ENCODE results near the gene PDSS1. TPM values are rescaled to one million over a fixed set of nuclear protein-coding genes. Genes with fewer than 3 reads are reported as not detected.
"Not testable (repeated sequence)": the region's sequence is repeated elsewhere in the genome, so short reads cannot be mapped to it uniquely, and the experiment has no call there.

The PDSS1 gene, protein sequence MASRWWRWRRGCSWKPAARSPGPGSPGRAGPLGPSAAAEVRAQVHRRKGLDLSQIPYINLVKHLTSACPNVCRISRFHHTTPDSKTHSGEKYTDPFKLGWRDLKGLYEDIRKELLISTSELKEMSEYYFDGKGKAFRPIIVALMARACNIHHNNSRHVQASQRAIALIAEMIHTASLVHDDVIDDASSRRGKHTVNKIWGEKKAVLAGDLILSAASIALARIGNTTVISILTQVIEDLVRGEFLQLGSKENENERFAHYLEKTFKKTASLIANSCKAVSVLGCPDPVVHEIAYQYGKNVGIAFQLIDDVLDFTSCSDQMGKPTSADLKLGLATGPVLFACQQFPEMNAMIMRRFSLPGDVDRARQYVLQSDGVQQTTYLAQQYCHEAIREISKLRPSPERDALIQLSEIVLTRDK
- total RNA-seq (1 to 10 TPM; 3.1 to 3.3 TPM), polyA plus RNA-seq (1 to 10 TPM; 2.5 to 4.5 TPM)

DNA sequence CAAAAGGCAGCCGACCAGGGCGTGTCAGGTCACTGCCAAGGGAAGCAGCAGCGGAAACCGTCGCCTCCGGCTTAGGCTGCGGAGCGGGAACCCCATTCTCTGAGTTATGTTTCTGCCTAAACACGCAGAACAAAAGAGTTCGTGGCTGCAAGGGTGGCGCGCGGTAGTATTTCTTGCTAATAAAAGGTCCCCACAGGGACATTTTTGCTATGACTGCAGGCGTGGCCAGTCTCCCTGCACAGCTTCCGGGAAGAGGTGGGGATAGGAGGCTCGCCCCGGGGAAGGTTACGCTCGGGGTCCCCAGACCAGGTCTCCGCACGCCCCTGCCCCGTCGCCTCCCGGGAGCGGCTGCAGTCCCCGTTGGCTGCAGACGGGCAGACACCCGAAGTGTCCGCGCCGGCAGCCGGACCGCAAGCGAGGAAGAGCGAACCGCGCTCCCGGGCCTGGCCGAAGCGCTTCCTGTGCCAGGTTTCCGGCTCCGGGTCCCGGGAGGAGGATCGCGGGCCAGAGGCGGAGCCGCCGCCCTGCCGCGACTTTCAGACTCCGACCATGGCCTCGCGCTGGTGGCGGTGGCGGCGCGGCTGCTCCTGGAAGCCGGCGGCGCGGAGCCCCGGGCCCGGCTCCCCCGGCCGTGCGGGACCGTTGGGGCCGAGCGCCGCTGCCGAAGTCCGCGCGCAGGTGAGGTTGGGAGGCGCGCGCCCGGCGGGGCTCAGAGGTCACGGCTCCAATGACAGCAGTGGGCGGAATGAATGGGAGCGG lies at the start of gene PDSS1:
Gene PDSS1, plus strand, starts transcription at position 539 of the 759 bp plus-strand sequence. Its CDS starts 11 bp downstream, at position 550.
- Mint-ChIP-seq H3K27ac (peak within 1 kb of the TSS; percentile 88 to 96 (median 95)), H3K36me3 (peaks cover 0 to 8% of the 10 kb centered on the region in 2 donors), H3K4me1 (peaks cover 19 to 32% (median 28%) of the 10 kb centered on the region in 4 donors), H3K4me3 (peak within 1 kb of the TSS; percentile 86 to 98 (median 97)), H3K27me3 (no peaks in the 10 kb centered on the region), H3K9me3 (no peaks in the 10 kb centered on the region)
- Histone ChIP-seq H3K4me1 (ENCODE audit: insufficient read depth, low read length) (peaks cover 16% of the 10 kb centered on the region), H3K9me3 (ENCODE audit: control insufficient read depth in 1 of 2, low read length in 2 of 2) (no peaks in the 10 kb centered on the region), H3K4me3 (ENCODE audit: low read length in 2 of 2) (peak within 1 kb of the TSS; percentile 37 to 81), H3K27ac (ENCODE audit: low read depth, low read length) (peak within 1 kb of the TSS; percentile 50), H3K36me3 (ENCODE audit: insufficient read depth, low read length) (no peaks in the 10 kb centered on the region), H3K27me3 (ENCODE audit: insufficient read depth, low read length) (no peaks in the 10 kb centered on the region)
- peak; percentile 53 to 72 (median 56) for DNase-seq
- ChIA-PET POLR2A (ENCODE audit: partially characterized antibody) (interaction anchor here (0.9 to 2.1 kb wide), 11 partner anchors 12 to 807 kb away, joined by 3 to 13 read pairs (median 6); partner anchors contain the start of genes ABI1, APBB1IP, RAB18 and YME1L1), CTCF (ENCODE audit: partially characterized antibody) (interaction anchor here (1.0 to 2.1 kb wide), 4 partner anchors 11 to 184 kb away, joined by 3 to 11 read pairs (median 6); no protein-coding TSS in a partner anchor)
- intact Hi-C loops (cut with micrococcal nuclease) = loop anchor here (1.0 to 10.0 kb wide), 3 partner anchors 164 to 807 kb away; partner anchors contain the start of genes MASTL, RAB18 and YME1L1

DNA sequence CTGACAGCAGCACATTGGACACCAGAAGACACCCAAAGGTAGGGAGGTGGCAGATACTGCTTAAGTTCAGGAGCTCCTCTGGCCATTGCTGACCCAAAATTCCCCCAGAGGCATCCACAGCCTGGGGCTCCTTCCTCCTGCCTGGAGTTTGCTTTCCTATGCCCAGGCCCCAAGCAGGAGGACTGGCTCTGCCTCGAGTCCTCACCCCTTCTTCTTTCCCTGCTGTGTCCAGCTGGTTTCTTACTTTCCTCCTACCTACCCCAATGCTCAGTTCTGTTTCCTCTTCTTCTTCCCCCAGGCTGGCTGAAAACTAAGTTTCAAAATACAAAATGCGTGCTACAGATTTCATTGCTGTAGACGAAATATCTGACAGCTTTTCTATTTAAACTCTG lies 49.3 kb upstream of the PDSS1 start:
- POLR2A ChIA-PET (ENCODE audit: partially characterized antibody); H3K4me3 Mint-ChIP-seq; H3K27ac Mint-ChIP-seq; H3K36me3 Mint-ChIP-seq; intact Hi-C loops (cut with micrococcal nuclease); H3K4me3 ChIP-seq (ENCODE audit: low read length in 2 of 2); H3K9me3 ChIP-seq (ENCODE audit: control insufficient read depth in 1 of 2, low read length in 2 of 2); H3K4me1 Mint-ChIP-seq; H3K36me3 ChIP-seq (ENCODE audit: insufficient read depth, low read length); H3K27me3 ChIP-seq (ENCODE audit: insufficient read depth, low read length); H3K4me1 ChIP-seq (ENCODE audit: insufficient read depth, low read length); H3K27ac ChIP-seq (ENCODE audit: low read depth, low read length); DNase-seq; H3K9me3 Mint-ChIP-seq; CTCF ChIA-PET (ENCODE audit: partially characterized antibody): not testable (repeated sequence)
- H3K27me3 Mint-ChIP-seq = peaks cover 2 to 11% of the 10 kb centered on the region in 2 donors

DNA sequence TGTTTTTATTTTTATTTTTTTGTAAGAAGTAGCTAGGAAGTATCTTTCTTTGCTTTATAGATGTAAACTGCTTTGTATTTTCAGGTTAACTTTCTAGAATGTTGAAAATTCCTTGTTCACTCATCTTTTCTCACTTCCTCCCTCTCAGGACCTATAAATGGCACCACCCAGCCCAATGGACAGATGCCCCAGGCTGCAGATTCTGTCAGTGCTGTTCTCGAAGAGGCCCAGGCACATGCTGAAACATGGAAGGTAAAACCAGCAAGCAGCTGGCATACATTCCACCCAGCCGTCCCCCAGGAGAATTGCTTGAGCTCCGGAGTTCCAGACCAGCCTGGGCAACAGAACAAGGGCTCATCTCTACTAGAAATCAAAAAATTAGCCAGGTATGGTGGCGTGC lies 47.1 kb upstream of the PDSS1 start:
- no peaks in the 10 kb centered on the region for H3K27me3 ChIP-seq (ENCODE audit: insufficient read depth, low read length)
- no peak overlapping the region for H3K27ac Mint-ChIP-seq
- POLR2A ChIA-PET (ENCODE audit: partially characterized antibody) = no interaction called here
- no peak overlapping the region for H3K4me3 Mint-ChIP-seq
- no peaks in the 10 kb centered on the region for H3K36me3 Mint-ChIP-seq
- H3K27ac ChIP-seq (ENCODE audit: low read depth, low read length) = no peak overlapping the region
- intact Hi-C loops (cut with micrococcal nuclease) = no loop called here
- H3K9me3 Mint-ChIP-seq = no peaks in the 10 kb centered on the region
- H3K36me3 ChIP-seq (ENCODE audit: insufficient read depth, low read length) = no peaks in the 10 kb centered on the region
- H3K4me3 ChIP-seq (ENCODE audit: low read length in 2 of 2) = no peak overlapping the region
- no peaks in the 10 kb centered on the region for H3K4me1 ChIP-seq (ENCODE audit: insufficient read depth, low read length)
- H3K27me3 Mint-ChIP-seq = peaks cover 2 to 13% of the 10 kb centered on the region in 2 donors
- no peak for DNase-seq
- H3K9me3 ChIP-seq (ENCODE audit: control insufficient read depth in 1 of 2, low read length in 2 of 2) = no peaks in the 10 kb centered on the region
- H3K4me1 Mint-ChIP-seq = no peaks in the 10 kb centered on the region
- CTCF ChIA-PET (ENCODE audit: partially characterized antibody) = no interaction called here

DNA sequence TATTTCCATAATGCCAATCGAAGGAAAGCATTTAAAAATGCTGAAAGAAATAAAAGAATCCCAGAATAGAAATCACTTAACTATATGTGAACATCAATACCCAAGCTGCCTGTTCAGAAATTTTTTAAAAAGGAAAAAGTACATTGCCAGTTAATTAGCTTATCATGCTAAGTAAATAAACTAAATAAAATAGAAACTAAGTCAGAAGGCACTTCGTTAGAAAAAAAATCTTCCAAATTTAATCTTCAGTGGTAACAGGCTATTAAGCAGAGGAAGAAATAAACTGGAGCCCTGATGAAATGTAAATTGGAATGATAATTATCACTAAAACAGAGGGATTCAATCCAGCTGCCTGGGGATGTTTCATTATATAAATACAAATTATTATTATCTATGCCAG lies 46.0 kb upstream of the PDSS1 start:
- H3K4me1 Mint-ChIP-seq; H3K4me3 ChIP-seq (ENCODE audit: low read length in 2 of 2); H3K4me1 ChIP-seq (ENCODE audit: insufficient read depth, low read length); CTCF ChIA-PET (ENCODE audit: partially characterized antibody); H3K27me3 ChIP-seq (ENCODE audit: insufficient read depth, low read length); intact Hi-C loops (cut with micrococcal nuclease); H3K36me3 ChIP-seq (ENCODE audit: insufficient read depth, low read length); H3K27ac ChIP-seq (ENCODE audit: low read depth, low read length); H3K36me3 Mint-ChIP-seq; H3K9me3 Mint-ChIP-seq; POLR2A ChIA-PET (ENCODE audit: partially characterized antibody); H3K9me3 ChIP-seq (ENCODE audit: control insufficient read depth in 1 of 2, low read length in 2 of 2); H3K4me3 Mint-ChIP-seq; H3K27ac Mint-ChIP-seq; DNase-seq: not testable (repeated sequence)
- peaks cover 2 to 13% of the 10 kb centered on the region in 2 donors for H3K27me3 Mint-ChIP-seq

DNA sequence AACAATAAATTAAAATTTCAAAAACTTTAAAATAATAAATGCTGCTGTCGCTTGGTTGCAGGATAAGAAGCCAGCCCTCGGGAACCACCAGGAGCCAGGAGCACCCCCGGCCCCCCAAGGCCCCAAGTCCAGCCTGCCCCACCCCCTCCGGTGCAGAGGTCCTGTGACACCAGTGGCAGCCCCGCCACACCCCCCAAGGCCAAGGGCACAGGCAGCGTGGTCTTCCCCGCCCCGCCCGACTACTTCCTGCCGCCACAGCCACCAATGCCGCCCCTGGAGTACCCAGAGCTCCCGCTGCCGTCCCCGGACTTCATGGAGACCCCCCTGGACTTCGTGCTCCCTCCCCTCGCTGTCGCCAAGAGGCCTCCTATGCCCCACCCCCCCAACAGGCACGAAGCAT lies 44.5 kb upstream of the PDSS1 start:
- H3K27ac ChIP-seq (ENCODE audit: low read depth, low read length) = no peak overlapping the region
- no peak overlapping the region for H3K27ac Mint-ChIP-seq
- no peak overlapping the region for H3K4me3 ChIP-seq (ENCODE audit: low read length in 2 of 2)
- no peaks in the 10 kb centered on the region for H3K9me3 ChIP-seq (ENCODE audit: control insufficient read depth in 1 of 2, low read length in 2 of 2)
- no peaks in the 10 kb centered on the region for H3K36me3 ChIP-seq (ENCODE audit: insufficient read depth, low read length)
- no peaks in the 10 kb centered on the region for H3K36me3 Mint-ChIP-seq
- H3K27me3 ChIP-seq (ENCODE audit: insufficient read depth, low read length) = no peaks in the 10 kb centered on the region
- peaks cover 0 to 2% (median 0%) of the 10 kb centered on the region in 8 donors for H3K9me3 Mint-ChIP-seq
- H3K27me3 Mint-ChIP-seq = peaks cover 2 to 13% of the 10 kb centered on the region in 2 donors
- POLR2A ChIA-PET (ENCODE audit: partially characterized antibody) = no interaction called here
- no peaks in the 10 kb centered on the region for H3K4me1 ChIP-seq (ENCODE audit: insufficient read depth, low read length)
- intact Hi-C loops (cut with micrococcal nuclease) = no loop called here
- no peak for DNase-seq
- CTCF ChIA-PET (ENCODE audit: partially characterized antibody) = no interaction called here
- no peak overlapping the region for H3K4me3 Mint-ChIP-seq
- H3K4me1 Mint-ChIP-seq = no peaks in the 10 kb centered on the region

DNA sequence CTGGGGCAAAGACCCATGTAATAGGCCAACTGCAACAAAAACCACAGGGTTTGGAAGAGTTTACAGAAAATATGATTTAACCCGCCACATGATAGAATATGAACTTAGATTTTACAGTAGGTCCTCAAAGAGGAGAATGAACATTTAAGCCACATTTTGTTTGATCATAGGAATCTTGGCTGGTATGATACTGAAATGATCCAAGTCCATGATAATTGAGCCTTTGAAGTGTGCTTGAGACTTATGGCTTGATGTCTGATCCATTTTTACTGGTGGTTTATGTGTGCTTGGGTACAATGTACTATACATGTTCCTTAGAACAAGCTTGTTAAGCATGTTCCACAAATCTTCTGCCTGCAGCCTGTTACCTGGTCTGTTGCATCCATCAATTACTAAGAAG lies 41.8 kb upstream of the PDSS1 start:
- Mint-ChIP-seq H3K27ac (no peak overlapping the region), H3K36me3 (no peaks in the 10 kb centered on the region), H3K27me3 (peaks cover 5 to 12% of the 10 kb centered on the region in 2 donors), H3K4me1 (no peaks in the 10 kb centered on the region), H3K4me3 (no peak overlapping the region), H3K9me3 (peaks cover 0 to 6% (median 0%) of the 10 kb centered on the region in 8 donors)
- Histone ChIP-seq H3K27me3 (ENCODE audit: insufficient read depth, low read length) (no peaks in the 10 kb centered on the region), H3K4me1 (ENCODE audit: insufficient read depth, low read length) (no peaks in the 10 kb centered on the region), H3K27ac (ENCODE audit: low read depth, low read length) (no peak overlapping the region), H3K4me3 (ENCODE audit: low read length in 2 of 2) (no peak overlapping the region), H3K9me3 (ENCODE audit: control insufficient read depth in 1 of 2, low read length in 2 of 2) (no peaks in the 10 kb centered on the region), H3K36me3 (ENCODE audit: insufficient read depth, low read length) (no peaks in the 10 kb centered on the region)
- POLR2A ChIA-PET (ENCODE audit: partially characterized antibody) = no interaction called here
- CTCF ChIA-PET (ENCODE audit: partially characterized antibody) = no interaction called here
- DNase-seq = no peak
- intact Hi-C loops (cut with micrococcal nuclease) = no loop called here

GRCh38 chr10:26662864-26663263 lies 34.6 kb upstream of the PDSS1 start:
- H3K27me3 Mint-ChIP-seq = peaks cover 11 to 16% of the 10 kb centered on the region in 2 donors
- Histone ChIP-seq H3K4me3 (ENCODE audit: low read length in 2 of 2) (no peak overlapping the region), H3K4me1 (ENCODE audit: insufficient read depth, low read length) (no peaks in the 10 kb centered on the region), H3K27ac (ENCODE audit: low read depth, low read length) (no peak overlapping the region), H3K9me3 (ENCODE audit: control insufficient read depth in 1 of 2, low read length in 2 of 2) (no peaks in the 10 kb centered on the region), H3K27me3 (ENCODE audit: insufficient read depth, low read length) (no peaks in the 10 kb centered on the region), H3K36me3 (ENCODE audit: insufficient read depth, low read length) (no peaks in the 10 kb centered on the region)
- CTCF ChIA-PET (ENCODE audit: partially characterized antibody) = no interaction called here
- POLR2A ChIA-PET (ENCODE audit: partially characterized antibody) = no interaction called here
- peaks cover 0 to 14% (median 3%) of the 10 kb centered on the region in 8 donors for H3K9me3 Mint-ChIP-seq
- no peak for DNase-seq
- intact Hi-C loops (cut with micrococcal nuclease) = no loop called here
- no peaks in the 10 kb centered on the region for H3K4me1 Mint-ChIP-seq
- no peak overlapping the region for H3K27ac Mint-ChIP-seq
- no peak overlapping the region for H3K4me3 Mint-ChIP-seq
- no peaks in the 10 kb centered on the region for H3K36me3 Mint-ChIP-seq
